ENCODE measurements around the gene OR2L13.

DNA sequence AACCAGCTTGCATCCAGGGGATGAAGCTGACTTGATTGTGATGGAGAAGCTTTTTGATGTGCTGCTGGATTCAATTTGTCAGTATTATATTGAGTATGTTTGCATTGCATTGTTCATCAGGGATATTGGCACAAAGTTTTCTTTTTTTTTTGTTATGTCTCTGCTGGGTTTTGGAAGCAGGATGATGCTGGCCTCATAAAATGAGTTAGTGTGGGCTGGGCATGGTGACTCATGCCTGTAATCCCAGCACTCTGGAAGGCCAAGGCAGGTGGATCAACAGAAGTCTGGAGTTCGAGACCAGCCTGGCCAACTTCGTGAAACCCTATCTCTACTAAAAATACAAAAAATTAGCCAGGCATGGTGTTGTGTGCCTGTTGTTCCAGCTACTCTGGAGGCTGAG lies 39.7 kb upstream of the OR2L13 start:
- TF ChIP-seq, protein P1, sequence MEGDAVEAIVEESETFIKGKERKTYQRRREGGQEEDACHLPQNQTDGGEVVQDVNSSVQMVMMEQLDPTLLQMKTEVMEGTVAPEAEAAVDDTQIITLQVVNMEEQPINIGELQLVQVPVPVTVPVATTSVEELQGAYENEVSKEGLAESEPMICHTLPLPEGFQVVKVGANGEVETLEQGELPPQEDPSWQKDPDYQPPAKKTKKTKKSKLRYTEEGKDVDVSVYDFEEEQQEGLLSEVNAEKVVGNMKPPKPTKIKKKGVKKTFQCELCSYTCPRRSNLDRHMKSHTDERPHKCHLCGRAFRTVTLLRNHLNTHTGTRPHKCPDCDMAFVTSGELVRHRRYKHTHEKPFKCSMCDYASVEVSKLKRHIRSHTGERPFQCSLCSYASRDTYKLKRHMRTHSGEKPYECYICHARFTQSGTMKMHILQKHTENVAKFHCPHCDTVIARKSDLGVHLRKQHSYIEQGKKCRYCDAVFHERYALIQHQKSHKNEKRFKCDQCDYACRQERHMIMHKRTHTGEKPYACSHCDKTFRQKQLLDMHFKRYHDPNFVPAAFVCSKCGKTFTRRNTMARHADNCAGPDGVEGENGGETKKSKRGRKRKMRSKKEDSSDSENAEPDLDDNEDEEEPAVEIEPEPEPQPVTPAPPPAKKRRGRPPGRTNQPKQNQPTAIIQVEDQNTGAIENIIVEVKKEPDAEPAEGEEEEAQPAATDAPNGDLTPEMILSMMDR (IDR thresholded peaks at IDR 0.05): no peak
- TF ChIP-seq POLR2AphosphoS5 (IDR thresholded peaks at IDR 0.05) (no peak), POLR2A (IDR thresholded peaks at IDR 0.05) (no peak)

All from upper lobe of left lung (tissue), 4 donors.